Suppressor macrophage treated with lipopolysaccharide for 1 hour (primary cell): ENCODE measurements around the gene PITPNC1.
"Not testable (repeated sequence)": the region's sequence is repeated elsewhere in the genome, so short reads cannot be mapped to it uniquely, and the experiment has no call there.

Experiments
- DNase-seq, 3 donors: peaks; one replicate each; pipeline ENCODE4 v3.0.0-alpha.2; 2020 to 2022

The PITPNC1 gene

GRCh38 chr17:67594115-67594880 is 217.2 kb downstream of the PITPNC1 start:
- peak; percentile 73 to 88 (median 81) for DNase-seq

GRCh38 chr17:67600408-67600807 is 223.3 kb downstream of the PITPNC1 start:
- no peak for DNase-seq

- no peak for DNase-seq
Observed at GRCh38 chr17:67601897-67602296, 224.8 kb downstream of the PITPNC1 start.

DNA sequence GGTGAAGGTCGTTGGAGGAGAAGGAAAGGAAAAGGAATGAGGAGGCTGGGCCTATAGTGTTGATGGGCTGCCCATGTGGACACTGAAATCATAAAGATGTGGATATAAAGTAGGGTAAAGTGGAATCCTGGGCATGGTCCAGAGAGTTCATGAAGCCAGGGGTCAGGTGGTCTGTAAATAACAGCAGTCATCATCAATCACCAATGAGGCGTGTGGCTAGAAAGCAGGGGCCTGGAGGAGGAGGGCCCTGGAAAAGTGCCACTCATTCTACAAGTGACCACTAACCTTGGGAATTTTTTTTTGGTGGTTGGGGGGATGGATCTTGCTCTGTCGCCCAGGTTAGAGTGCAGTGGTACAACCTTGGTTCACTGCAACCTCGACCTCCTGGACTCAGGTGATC is 225.4 kb downstream of the PITPNC1 start:
- no peak for DNase-seq

- peak; percentile 44 to 48 (median 45) for DNase-seq
Observed at GRCh38 chr17:67602974-67603373, 225.9 kb downstream of the PITPNC1 start.

- DNase-seq, result no peak
Observed at GRCh38 chr17:67605256-67605912, 228.3 kb downstream of the PITPNC1 start.

GRCh38 chr17:67606471-67606870 is 229.4 kb downstream of the PITPNC1 start:
- DNase-seq, result no peak

GRCh38 chr17:67606896-67607604 is 230.0 kb downstream of the PITPNC1 start:
- no peak for DNase-seq

- no peak for DNase-seq
Observed at GRCh38 chr17:67610061-67610460, 233.0 kb downstream of the PITPNC1 start.

- no peak for DNase-seq
Observed at GRCh38 chr17:67613961-67614360, 236.9 kb downstream of the PITPNC1 start.

DNA sequence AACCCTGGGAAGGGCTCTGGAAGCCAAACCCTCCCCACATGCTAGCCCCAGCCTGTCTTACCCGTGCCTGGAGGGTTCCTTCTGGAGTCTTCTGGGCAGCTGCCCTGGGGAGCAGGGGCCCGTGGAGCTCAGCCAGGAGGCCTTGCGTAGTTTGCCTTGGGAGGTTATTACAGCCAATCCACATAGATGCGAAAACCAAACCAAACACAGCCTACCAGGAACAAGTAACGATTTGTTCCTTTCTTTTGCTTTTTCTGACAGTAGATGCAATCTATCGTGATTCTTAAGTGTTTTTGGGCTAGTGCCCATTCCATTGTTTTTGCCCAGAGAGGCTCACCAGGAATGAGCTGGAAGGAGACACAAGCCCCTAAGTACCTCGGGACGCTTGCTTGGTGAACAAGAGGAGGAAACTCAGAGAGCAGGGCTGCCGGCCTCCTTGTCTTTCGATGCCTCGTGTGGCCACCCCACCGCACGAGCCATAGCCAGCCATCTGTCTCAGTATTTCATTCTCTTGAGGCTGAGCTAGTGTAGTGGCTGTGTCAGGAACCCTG is 238.0 kb downstream of the PITPNC1 start:
- DNase-seq, result no peak

- DNase-seq, result no peak
Observed at GRCh38 chr17:67615736-67616135, 238.7 kb downstream of the PITPNC1 start.

DNA sequence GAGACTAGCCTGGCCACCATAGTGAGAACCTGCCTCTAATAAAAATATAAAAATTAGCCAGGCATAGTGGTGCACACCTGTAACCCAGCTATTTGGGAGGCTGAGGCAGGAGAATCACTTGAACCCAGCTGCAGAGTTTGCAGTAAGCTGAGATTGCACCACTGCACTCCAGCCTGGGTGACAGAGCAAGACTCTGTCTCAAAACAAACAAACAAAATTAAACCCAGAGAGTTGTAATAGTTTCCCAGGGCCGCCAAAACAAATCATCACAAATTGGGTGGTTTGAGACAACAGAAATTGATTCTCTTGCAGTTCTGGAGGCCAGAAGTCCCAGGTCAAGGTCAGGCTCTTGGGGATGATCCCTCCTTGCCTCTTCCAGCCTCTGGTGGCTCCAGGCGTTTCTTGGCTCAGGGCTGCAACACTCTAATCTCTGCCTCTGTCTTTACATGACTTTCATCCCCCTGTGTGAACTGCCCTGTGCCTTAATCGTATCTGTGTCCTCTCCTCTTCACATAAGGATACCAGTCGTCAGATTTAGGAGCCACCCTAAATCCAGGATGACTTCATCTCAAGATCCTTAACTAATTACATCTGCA is 240.3 kb downstream of the PITPNC1 start:
- DNase-seq, result no peak

- no peak for DNase-seq
Observed at GRCh38 chr17:67619555-67619954, 242.5 kb downstream of the PITPNC1 start.

GRCh38 chr17:67620088-67620487 is 243.0 kb downstream of the PITPNC1 start:
- no peak for DNase-seq

GRCh38 chr17:67620636-67621035 is 243.6 kb downstream of the PITPNC1 start:
- no peak for DNase-seq

GRCh38 chr17:67623767-67624166 is 246.7 kb downstream of the PITPNC1 start:
- DNase-seq, result no peak

GRCh38 chr17:67624886-67625656 is 248.0 kb downstream of the PITPNC1 start:
- no peak for DNase-seq

DNA sequence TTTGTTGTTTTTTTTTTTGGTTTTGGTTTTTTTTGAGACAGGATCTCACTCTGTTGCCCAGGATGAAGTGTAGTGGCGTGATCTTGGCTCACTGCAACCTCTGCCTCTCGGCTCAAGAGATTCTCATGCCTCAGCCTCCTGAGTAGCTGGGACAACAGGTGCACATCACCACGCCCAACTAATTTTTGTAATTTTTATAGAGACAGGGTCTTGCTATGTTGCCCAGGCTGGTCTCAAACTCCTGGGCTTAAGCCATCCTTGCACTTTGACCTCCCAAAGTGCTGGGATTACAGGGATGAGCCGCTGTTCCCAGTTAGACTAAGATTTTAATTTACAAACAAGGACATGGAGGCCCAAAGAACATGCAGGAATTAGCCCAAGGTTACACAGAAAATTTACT is 248.9 kb downstream of the PITPNC1 start:
- DNase-seq, result no peak

GRCh38 chr17:67628580-67629013 is 251.5 kb downstream of the PITPNC1 start:
- DNase-seq, result peak; percentile 18 to 40 (median 27)

GRCh38 chr17:67629971-67630320 is 252.9 kb downstream of the PITPNC1 start:
- peak; percentile 38 to 43 (median 41) for DNase-seq

DNA sequence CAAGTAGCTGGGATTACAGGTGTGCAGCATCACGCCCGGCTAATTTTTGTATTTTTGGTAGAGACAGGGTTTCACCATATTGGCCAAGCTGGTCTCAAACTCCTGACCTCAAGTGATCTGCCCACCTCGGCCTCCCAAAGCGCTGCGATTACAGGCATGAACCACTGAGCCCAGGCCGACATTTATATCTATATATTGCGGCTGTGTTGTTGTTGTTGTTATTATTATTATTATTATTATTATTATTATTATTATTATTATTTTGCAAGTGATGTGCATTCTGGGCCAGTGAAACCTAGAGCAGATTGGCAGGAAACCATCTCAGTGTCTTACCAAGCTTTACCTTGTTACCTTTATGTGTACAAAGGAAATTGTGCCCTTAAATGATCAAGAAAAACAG is 253.8 kb downstream of the PITPNC1 start:
- DNase-seq, result not testable (repeated sequence)
